Fibroblast of the conjunctiva (primary cell): ENCODE measurements around the gene GAREM2.

Source experiments
- DNase-seq: peaks from one replicate; pipeline ENCODE4 v3.0.0-alpha.2; 2010; ENCODE audit warnings: low read depth

The GAREM2 gene

DNA sequence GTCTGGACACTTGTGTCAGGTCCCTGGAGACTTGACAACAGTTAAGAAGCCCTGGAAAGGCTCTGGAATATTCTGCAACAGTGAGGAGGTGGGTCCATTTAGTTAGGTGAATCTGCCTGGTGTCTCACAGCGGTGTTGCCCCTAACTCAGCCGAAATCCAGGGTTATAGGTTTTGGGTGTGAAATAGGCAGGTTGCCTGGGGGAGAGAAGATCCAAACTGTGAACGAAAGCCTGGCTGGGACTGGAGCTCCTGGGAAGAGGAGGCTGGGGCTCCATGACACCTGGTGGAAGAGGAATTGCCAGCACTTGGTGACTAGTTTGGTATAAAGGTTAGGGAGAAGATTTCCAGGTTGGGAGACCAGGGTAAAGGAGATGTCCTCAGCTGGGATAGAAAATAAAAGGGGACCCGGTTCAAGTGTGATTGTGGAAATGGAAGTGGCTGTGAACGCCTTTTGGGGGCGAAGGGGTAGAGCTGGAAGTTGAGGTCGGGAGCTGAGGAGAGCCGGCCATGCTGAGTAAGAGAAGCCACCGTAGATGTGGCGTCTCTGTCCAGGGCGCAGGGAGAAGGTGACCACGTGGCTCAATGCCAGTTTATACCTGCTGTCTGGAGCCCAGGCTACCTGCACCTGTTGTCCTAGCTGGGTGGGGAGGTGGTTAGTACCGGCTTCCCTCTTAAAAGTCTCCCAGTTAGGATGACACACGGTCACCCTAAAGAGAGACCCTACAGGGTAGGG is 3.0 kb upstream of the GAREM2 start:
- DNase-seq = no peak

DNA sequence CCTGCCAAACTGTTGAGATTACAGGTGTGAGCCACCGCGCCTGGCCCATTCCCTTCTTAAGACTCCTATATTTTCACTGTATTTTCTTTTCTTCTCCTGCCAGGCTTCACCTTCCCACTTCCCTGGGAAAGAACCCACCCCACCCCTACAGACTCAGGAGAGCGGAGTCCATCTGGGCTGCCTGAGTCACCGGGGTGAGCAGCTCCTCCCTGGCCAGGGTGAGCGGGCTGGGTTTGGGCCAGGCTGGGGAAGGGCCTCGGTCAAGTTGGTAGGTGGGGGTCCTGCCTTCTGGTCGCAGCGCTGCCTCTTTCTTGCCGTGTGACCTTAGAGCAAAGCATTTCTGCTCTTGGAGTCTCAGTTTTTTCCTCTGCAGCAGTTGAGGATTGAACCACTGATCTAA is 2.1 kb upstream of the GAREM2 start:
- DNase-seq = no peak

DNA sequence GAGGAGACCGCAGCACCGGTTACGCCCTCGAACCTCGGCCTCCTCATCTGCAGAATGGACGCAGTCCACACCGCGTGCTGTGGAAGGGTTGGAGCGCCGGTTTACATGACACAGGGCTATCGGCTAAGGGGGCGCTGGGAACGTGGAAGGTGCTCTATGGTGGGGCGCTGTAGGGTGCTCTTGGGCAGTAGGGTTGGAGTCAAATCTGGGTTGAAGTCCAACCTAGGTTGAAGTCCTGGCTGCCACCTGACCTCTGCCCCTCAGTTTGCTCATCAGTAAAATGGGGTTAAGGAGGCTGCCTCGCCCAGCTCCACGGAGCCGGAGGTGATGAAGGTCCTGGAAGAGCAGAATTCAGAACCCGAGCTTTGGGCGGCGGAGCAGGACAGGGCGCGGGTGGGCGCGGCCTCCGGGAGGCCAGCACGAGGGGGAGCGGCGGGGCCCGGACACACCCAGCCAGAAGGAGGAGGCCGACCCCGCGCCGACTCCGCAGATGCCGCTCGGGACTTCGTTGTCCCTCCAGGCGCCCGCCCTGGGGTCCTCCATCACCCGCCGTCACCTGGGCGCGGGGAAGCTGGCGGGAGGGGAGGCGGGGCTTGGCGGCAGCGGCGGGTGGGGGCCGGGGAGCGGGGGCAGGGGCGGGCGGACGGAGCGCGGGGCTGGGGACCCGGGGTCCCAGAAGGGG is 558 bp upstream of the GAREM2 start:
- DNase-seq = no peak

DNA sequence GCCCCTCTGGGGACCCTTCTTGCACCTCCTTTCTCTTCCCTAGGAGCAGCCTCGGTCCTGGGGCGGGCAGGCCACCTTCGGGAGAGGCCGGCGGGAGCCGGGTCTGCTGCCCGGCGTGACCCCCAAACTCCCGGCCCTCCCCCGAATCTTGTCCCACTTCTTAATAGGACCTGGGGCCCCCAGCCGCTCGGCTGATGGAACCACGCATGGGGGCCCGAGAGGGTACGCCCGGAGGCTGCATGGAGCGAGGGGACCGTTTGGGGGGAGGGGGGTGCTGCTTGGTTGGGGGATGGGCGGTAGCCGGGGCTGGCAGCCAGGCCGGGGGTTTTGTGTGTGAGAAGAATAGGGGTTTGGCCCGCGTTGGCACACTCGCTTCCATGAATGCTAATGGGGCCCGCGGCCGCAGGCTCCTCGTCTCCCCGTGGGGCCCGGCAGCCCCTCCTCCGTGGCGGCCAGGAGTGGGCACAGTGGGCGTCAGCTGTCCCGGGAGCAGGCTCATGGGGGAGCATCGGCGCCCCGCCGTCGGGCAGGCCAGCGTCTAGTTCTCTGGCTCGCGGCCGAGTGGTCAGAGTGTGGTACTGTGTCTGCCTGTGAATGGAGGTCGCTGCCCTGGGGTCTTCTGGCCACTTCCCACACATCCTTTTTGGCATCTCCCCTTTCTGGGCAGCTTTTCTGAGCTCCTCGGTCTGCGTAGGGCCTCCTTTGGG is 1.0 kb downstream of the GAREM2 start:
- DNase-seq = no peak

DNA sequence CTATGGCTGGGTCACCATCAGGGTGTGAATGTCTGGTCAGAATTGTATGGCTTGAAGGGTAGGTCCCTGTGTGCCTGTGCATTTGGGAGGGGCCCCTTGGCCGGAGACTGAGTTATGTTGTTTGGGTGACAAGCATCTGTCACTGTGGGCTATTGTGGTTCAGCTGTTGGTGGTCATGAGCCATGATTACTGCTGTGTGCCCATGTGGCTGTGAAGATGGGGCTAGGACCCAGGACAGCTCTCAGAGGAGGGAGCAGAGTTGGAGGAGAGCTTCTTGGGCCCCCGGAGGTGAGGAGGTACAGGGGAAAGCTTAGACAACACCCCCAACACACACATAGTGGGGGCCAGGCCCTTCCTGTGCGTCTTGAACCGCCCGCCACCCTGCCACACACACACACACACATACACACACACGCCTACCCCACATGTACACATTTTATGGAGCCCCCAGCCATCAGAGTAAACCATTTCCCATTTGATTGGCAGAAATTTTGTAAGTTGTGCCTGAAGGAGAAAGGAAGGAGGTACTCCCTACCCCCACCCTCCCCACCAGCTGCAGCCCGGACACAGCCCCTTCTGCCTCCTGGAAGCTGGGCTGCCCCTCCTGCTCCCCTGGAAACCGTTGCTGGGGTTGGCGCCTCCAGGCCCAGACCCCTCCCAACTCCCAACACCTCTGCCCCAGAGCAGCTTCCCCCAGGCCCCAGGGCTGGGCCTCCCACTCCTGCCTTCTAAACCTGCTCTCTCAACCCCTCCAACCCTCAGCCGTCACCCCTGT is 2.0 kb downstream of the GAREM2 start:
- DNase-seq = no peak

DNA sequence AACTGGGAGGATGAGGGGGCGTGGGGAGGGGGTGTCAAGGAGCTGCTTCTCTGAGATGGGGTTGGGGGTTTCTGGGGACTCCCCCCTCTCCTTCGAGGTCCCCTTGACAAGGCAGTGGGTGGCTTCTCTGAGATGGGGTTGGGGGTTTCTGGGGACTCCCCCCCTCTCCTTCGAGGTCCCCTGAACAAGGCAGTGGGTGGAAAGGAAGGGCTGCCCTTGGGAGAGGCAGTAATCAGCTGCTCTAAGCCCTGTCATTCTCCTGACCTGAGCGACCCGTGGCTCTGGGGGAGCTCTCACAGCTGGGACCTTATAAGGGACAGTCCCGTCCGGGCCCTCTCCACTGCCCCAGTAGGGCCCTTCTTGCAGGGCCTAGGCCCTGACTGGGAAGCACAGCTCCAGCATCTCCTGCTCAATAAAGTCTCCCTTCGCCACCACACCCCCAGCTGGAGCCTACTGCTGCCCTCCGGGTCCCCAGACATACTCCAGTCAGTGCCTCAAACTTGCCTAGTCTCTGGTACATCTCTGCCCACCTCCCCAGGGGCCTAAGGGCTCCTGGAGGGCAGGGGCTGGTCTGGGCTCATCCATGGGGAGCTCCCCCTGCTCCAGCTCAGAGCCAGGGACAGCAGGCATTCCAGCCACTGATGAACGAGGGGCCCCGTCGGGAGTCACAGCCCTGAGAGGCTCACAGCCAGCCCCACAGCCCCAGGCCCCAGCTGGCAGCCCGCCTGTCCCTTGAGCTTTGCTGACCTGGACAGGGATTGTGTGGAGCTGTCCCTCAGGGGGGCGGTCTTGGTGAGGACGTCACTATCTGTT is 2.8 kb downstream of the GAREM2 start:
- no peak for DNase-seq

DNA sequence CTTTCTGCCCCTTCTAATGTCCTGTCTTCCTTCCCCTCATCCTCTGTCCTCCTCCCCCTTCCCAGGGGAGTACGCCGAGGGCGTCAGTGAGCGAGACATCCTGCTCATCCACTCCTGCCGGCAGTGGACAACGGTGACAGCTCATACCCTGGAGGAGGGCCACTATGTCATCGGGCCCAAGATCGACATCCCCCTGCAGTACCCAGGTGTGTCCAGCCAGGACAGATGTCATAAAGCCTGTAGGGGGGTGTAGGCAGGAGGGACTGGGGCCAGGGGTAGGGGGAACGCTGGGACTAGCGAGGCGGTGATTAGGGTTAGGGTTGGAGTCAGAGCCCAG is 3.4 kb downstream of the GAREM2 start:
- no peak for DNase-seq

DNA sequence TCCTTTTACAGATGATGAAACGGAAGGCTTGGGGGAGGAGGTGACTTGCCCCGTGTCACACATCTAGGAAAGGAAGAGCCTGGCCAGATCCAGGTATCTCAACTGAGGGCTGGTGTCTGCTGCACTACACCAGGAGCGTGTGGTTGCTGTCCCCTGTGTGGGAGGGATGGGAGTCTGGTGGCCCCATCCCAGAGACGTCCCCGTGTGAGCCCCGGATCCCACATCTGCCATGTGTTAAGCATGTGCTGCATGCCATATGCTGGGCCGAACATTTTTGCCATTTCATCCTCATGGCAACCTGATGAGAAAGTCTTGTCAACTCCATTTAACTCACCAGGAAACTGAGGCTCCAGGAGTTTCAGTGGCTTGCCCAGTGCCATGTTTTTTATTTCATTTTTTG is 4.2 kb downstream of the GAREM2 start:
- no peak for DNase-seq

DNA sequence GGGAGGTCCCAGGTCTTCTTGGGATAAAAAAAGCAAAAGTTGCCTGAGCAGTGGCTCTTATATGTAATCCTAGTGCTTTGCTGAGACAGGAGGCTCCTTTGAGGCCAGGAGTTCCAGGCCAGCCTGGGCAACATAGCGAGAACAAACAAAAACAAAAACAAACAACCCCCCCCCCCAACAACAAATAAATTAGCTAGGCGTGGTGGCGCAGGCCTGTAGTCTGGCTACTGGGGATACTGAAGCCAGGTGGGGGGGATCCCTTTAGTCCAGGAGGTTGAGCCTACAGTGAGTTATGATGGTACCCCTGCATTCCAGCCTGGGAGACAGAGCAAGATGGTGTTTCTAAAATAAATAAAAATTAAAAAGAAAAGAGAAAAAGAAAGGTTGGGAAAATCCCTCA is 5.4 kb downstream of the GAREM2 start:
- DNase-seq = no peak

DNA sequence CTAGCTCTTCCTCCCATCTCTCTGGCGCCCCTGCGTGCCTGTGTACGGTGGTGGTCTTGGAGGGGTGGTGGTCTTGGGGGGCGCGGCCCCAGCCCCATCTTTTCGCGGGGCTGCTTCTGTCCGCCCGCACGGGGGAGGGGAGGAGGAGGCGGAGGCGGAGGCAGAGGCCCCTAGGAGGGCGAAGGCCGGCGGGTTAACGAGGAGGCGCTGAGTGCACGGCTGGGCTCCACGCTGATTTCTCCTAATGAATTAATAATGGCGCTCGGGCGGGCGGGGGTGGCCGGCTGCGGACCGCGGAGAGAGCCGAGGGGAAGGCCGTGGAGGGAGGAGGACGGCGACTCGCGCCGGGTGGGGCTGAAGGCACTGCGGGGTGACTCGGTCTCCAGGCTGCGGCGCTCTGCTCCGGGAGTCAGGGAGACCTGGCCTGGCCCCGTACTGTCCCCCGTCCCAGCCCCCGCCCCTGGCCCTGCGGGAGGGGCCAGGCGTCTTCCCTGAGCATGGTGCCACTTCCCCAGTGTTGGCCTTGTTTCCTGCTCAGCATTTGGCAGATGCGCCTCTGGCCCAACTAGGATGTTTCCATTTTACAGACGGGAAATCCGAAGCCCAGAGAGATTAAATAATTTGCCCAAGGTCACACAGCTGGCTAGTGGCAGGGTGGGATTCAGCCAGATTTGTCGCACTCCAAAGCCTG is 6.0 kb downstream of the GAREM2 start:
- DNase-seq = no peak

DNA sequence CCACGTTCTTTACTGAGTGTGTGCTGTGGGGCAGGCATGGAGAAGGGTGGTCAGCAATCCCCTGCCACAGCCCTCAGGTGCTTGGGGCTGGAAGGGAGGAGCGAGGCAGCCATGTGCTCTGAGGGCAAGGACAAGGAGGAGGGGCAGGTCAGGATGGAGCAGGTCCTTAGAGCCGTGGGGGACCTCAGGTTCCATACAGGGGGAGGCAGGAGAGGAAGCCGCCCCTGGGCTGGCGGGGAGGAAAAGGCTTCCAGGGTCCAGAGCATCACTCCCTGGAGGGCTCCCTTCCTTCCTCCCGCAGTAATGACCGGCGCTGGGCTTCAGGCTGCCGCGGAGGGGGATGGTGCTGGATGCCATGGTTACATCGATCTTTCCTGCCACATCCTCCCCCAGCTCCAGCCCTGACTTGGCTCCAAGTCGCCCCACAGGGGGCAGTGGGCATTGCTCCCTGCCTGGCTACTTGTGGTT is 6.6 kb downstream of the GAREM2 start:
- no peak for DNase-seq

DNA sequence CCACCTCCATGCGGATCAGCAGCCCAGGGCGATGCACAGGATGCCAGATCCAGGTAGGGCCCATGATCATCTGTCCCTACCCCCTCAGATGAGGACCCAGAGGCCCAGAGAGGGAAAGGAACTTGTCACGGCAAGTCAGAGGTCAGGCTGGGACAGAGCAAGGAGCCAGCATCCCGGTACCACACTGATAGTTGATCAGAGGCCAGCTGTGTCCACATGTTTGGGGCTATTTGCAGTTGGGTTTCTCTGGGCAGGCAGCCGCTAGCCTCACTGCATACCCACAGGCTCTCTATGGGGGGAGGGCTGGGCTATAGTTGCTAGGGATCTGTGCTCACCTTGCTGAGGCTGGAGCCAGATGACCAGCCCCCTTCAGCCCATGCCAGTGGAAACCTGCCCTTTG is 9.6 kb downstream of the GAREM2 start:
- DNase-seq = no peak

DNA sequence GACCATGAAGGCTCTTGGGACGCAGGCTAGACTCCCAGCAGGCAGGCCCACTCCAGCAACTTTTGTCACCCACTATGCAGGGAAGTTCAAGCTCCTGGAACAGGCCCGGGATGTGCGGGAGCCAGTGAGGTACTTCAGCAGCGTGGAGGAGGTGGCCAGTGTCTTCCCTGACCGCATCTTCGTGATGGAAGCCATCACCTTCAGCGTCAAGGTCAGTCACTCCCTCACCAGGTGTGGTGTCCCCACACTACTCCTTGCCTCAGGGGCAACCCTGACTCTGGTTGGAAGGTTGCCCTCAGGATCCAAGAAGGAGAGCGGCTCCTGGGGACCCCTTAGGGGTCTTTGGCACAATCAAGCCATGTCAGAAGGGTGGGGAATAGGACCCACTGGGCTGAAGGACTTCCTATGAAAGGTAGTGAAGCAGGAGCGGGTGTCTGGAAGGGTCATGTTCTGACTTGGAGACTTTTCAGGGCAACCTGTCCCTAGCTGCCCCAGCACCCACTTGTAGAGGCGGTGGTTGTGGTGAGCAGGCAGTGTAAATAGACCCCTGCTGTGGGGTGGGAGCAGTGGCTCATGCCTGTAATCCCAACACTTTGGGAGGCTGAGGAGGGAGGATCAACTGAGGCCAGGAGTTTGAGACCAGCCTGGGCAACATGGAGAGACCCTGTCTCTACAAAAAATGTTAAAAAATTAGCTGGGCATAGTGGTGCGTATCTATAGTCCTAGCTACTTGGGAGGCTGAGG is 10.2 kb downstream of the GAREM2 start:
- DNase-seq = no peak

DNA sequence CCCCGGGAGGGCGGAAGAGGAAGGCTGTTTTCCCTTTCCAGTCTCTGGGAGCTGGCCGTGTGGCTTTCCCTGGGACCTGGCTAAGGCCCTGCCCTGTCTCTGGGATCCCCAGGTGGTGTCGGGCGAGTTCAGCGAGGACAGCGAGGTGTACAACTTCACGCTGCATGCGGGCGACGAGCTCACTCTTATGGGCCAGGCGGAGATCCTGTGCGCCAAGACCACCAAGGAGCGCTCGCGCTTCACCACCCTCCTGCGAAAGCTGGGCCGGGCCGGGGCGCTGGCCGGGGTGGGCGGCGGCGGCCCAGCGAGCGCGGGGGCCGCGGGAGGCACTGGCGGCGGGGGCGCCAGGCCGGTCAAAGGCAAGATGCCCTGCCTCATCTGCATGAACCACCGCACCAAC is 11.2 kb downstream of the GAREM2 start:
- no peak for DNase-seq

DNA sequence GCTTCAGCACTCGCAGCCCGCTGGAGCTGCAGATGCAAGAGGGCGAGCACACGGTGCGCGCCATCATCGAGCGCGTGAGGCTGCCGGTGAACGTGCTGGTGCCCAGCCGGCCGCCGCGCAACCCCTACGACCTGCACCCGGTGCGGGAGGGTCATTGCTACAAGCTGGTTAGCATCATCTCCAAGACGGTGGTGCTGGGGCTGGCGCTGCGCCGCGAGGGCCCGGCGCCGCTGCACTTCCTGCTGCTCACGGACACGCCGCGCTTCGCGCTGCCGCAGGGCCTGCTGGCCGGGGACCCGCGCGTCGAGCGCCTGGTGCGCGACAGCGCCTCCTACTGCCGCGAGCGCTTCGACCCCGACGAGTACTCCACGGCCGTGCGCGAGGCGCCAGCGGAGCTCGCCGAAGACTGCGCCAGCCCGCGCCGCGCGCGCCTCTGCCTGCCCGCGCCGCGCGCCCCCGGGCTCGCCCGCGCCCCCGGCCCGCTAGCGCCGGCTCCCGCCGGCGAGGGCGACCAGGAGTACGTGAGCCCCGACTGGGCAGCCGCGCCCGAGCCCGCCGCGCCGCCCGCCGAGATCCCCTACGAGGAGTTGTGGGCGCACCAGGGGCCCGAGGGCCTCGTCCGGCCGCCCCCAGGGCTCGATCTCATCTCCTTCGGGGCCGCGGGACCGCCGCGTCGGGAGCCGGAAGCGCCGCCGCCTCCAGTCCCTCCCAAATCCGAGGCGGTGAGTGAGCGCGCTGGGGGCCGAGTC is 11.8 kb downstream of the GAREM2 start:
- DNase-seq = peak; percentile 63

DNA sequence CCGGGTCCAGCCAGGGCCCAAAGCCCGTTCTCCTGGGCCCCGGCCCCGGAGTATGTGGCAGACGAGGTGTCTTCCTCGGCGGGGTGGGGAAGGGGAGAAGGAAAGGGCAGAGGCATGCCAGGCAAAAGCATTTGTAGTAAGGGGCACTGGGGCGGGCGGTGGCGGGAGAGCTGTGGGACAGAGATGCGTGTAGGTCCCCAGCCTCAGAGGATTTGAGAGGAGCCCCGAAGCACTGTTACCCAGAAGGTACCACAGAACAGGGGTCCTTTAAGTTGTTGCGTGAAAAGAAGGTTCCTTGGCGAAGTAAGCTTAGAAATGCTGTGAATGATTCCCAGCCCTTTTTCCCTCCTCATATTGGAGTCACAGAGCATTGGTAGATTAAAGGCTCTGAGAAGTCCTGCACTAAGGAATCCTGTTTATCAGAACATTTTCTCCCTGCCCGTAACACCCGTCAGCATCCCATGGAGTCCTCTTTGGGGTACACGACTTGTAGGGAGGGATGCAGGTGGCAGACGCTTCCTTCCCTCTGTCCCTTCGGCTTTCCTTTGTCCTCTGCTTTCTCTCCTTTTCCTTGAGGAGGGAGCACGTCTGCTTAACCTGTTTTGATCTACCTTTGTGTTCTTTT is 12.5 kb downstream of the GAREM2 start:
- no peak for DNase-seq

DNA sequence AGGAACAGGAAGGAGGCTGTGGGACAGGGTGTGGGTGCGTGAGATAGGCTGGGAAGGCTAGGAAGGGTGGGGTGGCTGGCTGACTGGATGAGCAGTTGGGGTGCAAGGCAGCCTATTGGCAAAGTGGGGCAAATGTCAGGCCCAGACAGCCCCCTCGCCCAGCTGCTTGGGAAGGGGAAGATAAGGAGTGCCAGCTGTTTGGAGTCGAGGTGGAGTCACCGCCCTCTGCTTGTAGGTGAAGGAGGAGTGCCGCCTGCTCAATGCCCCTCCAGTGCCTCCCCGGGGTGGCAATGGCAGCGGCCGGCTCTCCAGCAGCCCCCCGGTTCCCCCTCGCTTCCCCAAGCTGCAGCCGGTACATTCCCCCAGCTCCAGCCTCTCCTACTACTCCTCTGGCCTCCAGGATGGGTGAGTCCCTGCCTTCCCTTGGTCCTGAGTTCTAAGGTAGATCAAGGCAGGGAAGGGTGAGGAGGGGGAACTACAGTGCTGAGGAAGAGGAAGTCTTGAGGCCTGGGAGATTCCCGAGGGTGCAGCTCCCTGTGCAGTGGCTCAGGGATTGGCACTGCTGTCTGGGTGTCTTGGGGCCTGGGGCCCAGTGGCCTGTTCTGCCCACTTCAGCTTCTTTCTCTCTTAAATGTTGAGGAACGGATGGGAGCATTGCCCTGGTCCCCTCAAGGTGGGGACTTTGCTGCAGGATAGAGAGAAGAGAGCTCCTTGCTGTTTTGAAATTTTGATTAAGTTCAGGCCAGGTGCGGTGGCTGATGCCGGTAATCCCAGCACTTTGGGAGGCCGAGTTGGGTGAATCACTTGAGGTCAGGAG is 13.3 kb downstream of the GAREM2 start:
- DNase-seq = no peak

DNA sequence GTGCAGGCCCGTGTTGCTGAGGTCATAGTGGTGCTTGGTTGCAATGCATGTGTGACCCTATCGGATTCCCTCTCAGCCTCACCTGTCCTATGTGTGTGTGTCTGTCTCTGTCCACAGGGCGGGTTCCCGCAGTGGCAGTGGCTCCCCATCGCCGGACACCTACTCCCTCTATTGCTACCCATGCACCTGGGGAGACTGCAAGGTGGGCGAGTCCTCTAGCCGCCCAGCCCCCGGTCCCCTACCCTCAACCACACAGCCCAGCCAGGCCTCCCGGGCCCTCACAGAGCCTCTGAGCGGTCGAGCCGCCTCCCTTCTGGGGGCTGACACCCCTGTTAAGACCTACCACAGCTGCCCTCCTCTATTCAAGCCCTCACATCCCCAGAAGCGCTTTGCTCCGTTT is 14.2 kb downstream of the GAREM2 start:
- no peak for DNase-seq
